HEK293T (cell line): ENCODE measurements around the gene TMEM233.

ENCODE experiments used
- CTCF ChIA-PET: fragments of 350-600 bp; formaldehyde crosslinking; extraction: SDS; loops from one replicate; lab custom pipeline; 2021; ENCODE audit warnings: antibody characterized with exemption, inconsistent platforms; lab: Yijun Ruan, JAX
- POLR2A ChIA-PET: fragments of 350-600 bp; formaldehyde crosslinking; extraction: SDS; loops from one replicate; lab custom pipeline; 2020; ENCODE audit warnings: antibody characterized with exemption, inconsistent platforms; lab: Yijun Ruan, JAX
- DNase-seq: peaks from one replicate; pipeline ENCODE4 v3.0.0; 2012; ENCODE audit warnings: mixed read lengths; ENCODE audit errors: extremely low spot score
- ARNT ChIP-seq: fragments of 450-650 bp; IDR thresholded peaks from 2 replicates; pipeline ENCODE4 v1.6.1; 2017; ENCODE audit warnings: mild to moderate bottlenecking
- BHLHE40 ChIP-seq: fragments of 450-650 bp; IDR thresholded peaks from 2 replicates; pipeline ENCODE4 v1.6.1; 2016; ENCODE audit warnings: mild to moderate bottlenecking, moderate library complexity, borderline replicate concordance
- CTBP1 ChIP-seq: fragments of 450-650 bp; IDR thresholded peaks from 2 replicates; pipeline ENCODE4 v1.6.1; 2016; ENCODE audit warnings: borderline replicate concordance
- ELF4 ChIP-seq: fragments of 450-650 bp; IDR thresholded peaks from 2 replicates; pipeline ENCODE4 v1.6.1; 2017; ENCODE audit warnings: antibody characterized with exemption
- FOXA1 ChIP-seq: fragments of 450-650 bp; IDR thresholded peaks from 2 replicates; pipeline ENCODE4 v1.6.1; 2016; ENCODE audit warnings: mild to moderate bottlenecking
- FOXK2 ChIP-seq: fragments of 450-650 bp; IDR thresholded peaks from 2 replicates; pipeline ENCODE4 v1.6.1; 2016; ENCODE audit warnings: mild to moderate bottlenecking
- FOXM1 ChIP-seq: fragments of 450-650 bp; IDR thresholded peaks from 2 replicates; pipeline ENCODE4 v1.6.1; 2017; ENCODE audit warnings: mild to moderate bottlenecking, borderline replicate concordance
- HDGF ChIP-seq: fragments of 450-650 bp; IDR thresholded peaks from 2 replicates; pipeline ENCODE4 v1.6.1; 2017; ENCODE audit warnings: antibody characterized with exemption, borderline replicate concordance
- L3MBTL2 ChIP-seq: fragments of 450-650 bp; conservative IDR thresholded peaks from 2 replicates; pipeline ENCODE4 v1.6.1; 2016; ENCODE audit warnings: mild to moderate bottlenecking
- LEF1 ChIP-seq: fragments of 450-650 bp; IDR thresholded peaks from 2 replicates; pipeline ENCODE4 v1.6.1; 2017; ENCODE audit warnings: mild to moderate bottlenecking, borderline replicate concordance
- NFRKB ChIP-seq: fragments of 450-650 bp; IDR thresholded peaks from 2 replicates; pipeline ENCODE4 v1.6.1; 2016; ENCODE audit warnings: mild to moderate bottlenecking, moderate library complexity
- PKNOX1 ChIP-seq: fragments of 450-650 bp; IDR thresholded peaks from 2 replicates; pipeline ENCODE4 v1.6.1; 2016
- SP1 ChIP-seq: fragments of 450-650 bp; IDR thresholded peaks from 2 replicates; pipeline ENCODE4 v1.6.1; 2017
- SUZ12 ChIP-seq: fragments of 450-650 bp; IDR thresholded peaks from 2 replicates; pipeline ENCODE4 v1.6.1; 2016; ENCODE audit warnings: mild to moderate bottlenecking
- TARDBP ChIP-seq: fragments of 450-650 bp; IDR thresholded peaks from 2 replicates; pipeline ENCODE4 v1.6.1; 2016
- ZNF384 ChIP-seq: fragments of 450-650 bp; IDR thresholded peaks from 2 replicates; pipeline ENCODE4 v1.6.1; 2016

Gene TMEM233

GRCh38 chr12:119678459-119678858, 84.9 kb downstream of the TMEM233 start:
- TF ChIP-seq SP1 (no peak), L3MBTL2 (no peak), LEF1 (no peak)
- CTCF ChIA-PET = no interaction called here

GRCh38 chr12:119679081-119679480, 85.5 kb downstream of the TMEM233 start:
- POLR2A ChIA-PET = no interaction called here
- CTCF ChIA-PET = no interaction called here
- no peak for DNase-seq
- TF ChIP-seq ZNF384 (no peak), HDGF (no peak), LEF1 (no peak), BHLHE40 (no peak), FOXM1 (no peak), ARNT (no peak), FOXK2 (no peak), ELF4 (no peak), NFRKB (no peak), SUZ12 (no peak), FOXA1 (no peak), CTBP1 (no peak)

More at GRCh38 chr12:119678459-119678858, 84.9 kb downstream of the TMEM233 start:
- no peak for DNase-seq
- POLR2A ChIA-PET = no interaction called here

GRCh38 chr12:119679490-119679889, 85.9 kb downstream of the TMEM233 start:
- CTCF ChIA-PET = no interaction called here

GRCh38 chr12:119681111-119681510, 87.5 kb downstream of the TMEM233 start:
- no peak for DNase-seq
- POLR2A ChIA-PET = interaction anchor here (1.1 kb wide), 1 partner anchor 9 kb away, joined by 3 read pairs; no protein-coding TSS in a partner anchor
- TF ChIP-seq PKNOX1 (no peak), BHLHE40 (no peak), TARDBP (no peak), FOXA1 (no peak), ELF4 (no peak), NFRKB (no peak), LEF1 (no peak), L3MBTL2 (no peak), HDGF (no peak), FOXM1 (no peak), ZNF384 (no peak), SP1 (no peak), SUZ12 (no peak), ARNT (no peak), FOXK2 (no peak), CTBP1 (no peak)
- CTCF ChIA-PET = interaction anchor here (1.4 kb wide), 1 partner anchor 38 kb away, joined by 3 read pairs; no protein-coding TSS in a partner anchor

More at GRCh38 chr12:119679490-119679889, 85.9 kb downstream of the TMEM233 start:
- POLR2A ChIA-PET = interaction anchor here (0.8 kb wide), 1 partner anchor 12 kb away, joined by 3 read pairs; the partner anchor contains the start of gene PRKAB1
- no peak for TF ChIP-seq L3MBTL2
- TF ChIP-seq FOXM1 = no peak
- TF ChIP-seq SUZ12 = no peak
- no peak for TF ChIP-seq SP1
- TF ChIP-seq ELF4 = no peak
- DNase-seq = no peak

GRCh38 chr12:119681728-119682638, 88.4 kb downstream of the TMEM233 start:
- no peak for DNase-seq
- TF ChIP-seq HDGF (no peak), LEF1 (no peak), CTBP1 (no peak), BHLHE40 (no peak), SP1 (no peak)
- POLR2A ChIA-PET = interaction anchor here (1.1 to 1.3 kb wide), 2 partner anchors 8 to 10 kb away, joined by 3 to 4 read pairs; no protein-coding TSS in a partner anchor
- CTCF ChIA-PET = interaction anchor here (1.4 kb wide), 1 partner anchor 39 kb away, joined by 3 read pairs; no protein-coding TSS in a partner anchor

GRCh38 chr12:119682639-119683252, 89.2 kb downstream of the TMEM233 start:
- ChIA-PET CTCF (no interaction called here), POLR2A (interaction anchor here (1.3 kb wide), 1 partner anchor 11 kb away, joined by 4 read pairs; no protein-coding TSS in a partner anchor)
- TF ChIP-seq ARNT = no peak
- DNase-seq = no peak

GRCh38 chr12:119683413-119683812, 89.8 kb downstream of the TMEM233 start:
- DNase-seq = no peak
- ChIA-PET CTCF (no interaction called here), POLR2A (no interaction called here)
- TF ChIP-seq ELF4 (no peak), FOXM1 (no peak), HDGF (no peak), PKNOX1 (no peak), L3MBTL2 (no peak), FOXA1 (no peak), SP1 (no peak), LEF1 (no peak), CTBP1 (no peak), ARNT (no peak), BHLHE40 (no peak), NFRKB (no peak), ZNF384 (no peak), FOXK2 (no peak), TARDBP (no peak), SUZ12 (no peak)
